H1 (cell line): Measurements from ENCODE around the gene RAD54L. TPM values are rescaled to one million over a fixed set of nuclear protein-coding genes. Genes with fewer than 3 reads are reported as not detected.

ENCODE experiments used
- CTCF ChIA-PET: fragments of 300-600 bp; sonication (Branson Sonifier 250); formaldehyde crosslinking; loops from one replicate; lab custom pipeline; 2021; ENCODE audit not compliant: partially characterized antibody; lab: Charles Lee
- POLR2A ChIA-PET: fragments of 300-600 bp; sonication (Branson Sonifier 250); formaldehyde crosslinking; loops from one replicate; lab custom pipeline; 2021; ENCODE audit warnings: inconsistent platforms; ENCODE audit not compliant: partially characterized antibody; lab: Charles Lee
- DNase-seq, 2 experiments: peaks; one replicate each; pipeline versions ENCODE4 v3.0.0 to v3.0.0-alpha.2; 2010 to 2022; ENCODE audit warnings: low spot score in 2 of 2, low read depth in 1 of 2, mixed read lengths in 1 of 2
- FAIRE-seq: peaks from 2 replicates; lab custom pipeline; 2011; peaks lifted over from hg19 to GRCh38; lab: Jason Lieb, UNC
- H2AFZ ChIP-seq: 2 replicates; pipeline ENCODE4 v1.8.1; 2012; ENCODE audit warnings: low read length, inconsistent platforms
- H2AK5ac ChIP-seq: 2 replicates; pipeline ENCODE4 v1.6.1; 2013; ENCODE audit warnings: low read depth, low read length
- H2BK120ac ChIP-seq: replicated peaks from 2 replicates; pipeline ENCODE3; 2013; ENCODE audit warnings: low read depth, low read length, inconsistent platforms
- H2BK12ac ChIP-seq: 2 replicates; pipeline ENCODE4 v1.6.1; 2013; ENCODE audit warnings: low read depth, low read length
- H2BK15ac ChIP-seq: 2 replicates; pipeline ENCODE4 v1.6.1; 2013; ENCODE audit warnings: low read length
- H2BK20ac ChIP-seq: 2 replicates; pipeline ENCODE4 v1.6.1; 2013; ENCODE audit warnings: low read length
- H2BK5ac ChIP-seq: 2 replicates; pipeline ENCODE4 v1.6.1; 2013; ENCODE audit warnings: low read depth, low read length
- H3K14ac ChIP-seq: 2 replicates; pipeline ENCODE4 v1.6.1; 2013; ENCODE audit warnings: inconsistent platforms; ENCODE audit not compliant: insufficient read length
- H3K18ac ChIP-seq: 2 replicates; pipeline ENCODE4 v1.6.1; 2013; ENCODE audit warnings: low read length; ENCODE audit errors: extremely low read depth
- H3K23ac ChIP-seq: 2 replicates; pipeline ENCODE4 v1.6.1; 2013; ENCODE audit warnings: inconsistent platforms; ENCODE audit not compliant: insufficient read length
- H3K23me2 ChIP-seq: 2 replicates; pipeline ENCODE4 v1.6.1; 2013; ENCODE audit warnings: low read depth, low read length
- H3K27ac ChIP-seq: 2 replicates; pipeline ENCODE4 v1.6.1; 2011; ENCODE audit warnings: low read depth, low read length, inconsistent platforms
- H3K27me3 ChIP-seq, 4 experiments: replicated peaks in 1 of 4; 1 replicate in 1 of 4; 2 replicates in 3 of 4; pipeline versions ENCODE4 v1.6.1 to v1.8.1; 2011 to 2013; ENCODE audit warnings: low read length in 3 of 4, mild to moderate bottlenecking in 3 of 4, inconsistent platforms in 2 of 4, mixed read lengths in 2 of 4, moderate library complexity in 1 of 4; ENCODE audit not compliant: control insufficient read depth in 3 of 4, insufficient read depth in 3 of 4; ENCODE audit errors: extremely low read depth in 1 of 4
- H3K36me3 ChIP-seq, 4 experiments: 2 replicates each; pipeline versions ENCODE4 v1.6.1 to v1.8.1; 2011 to 2013; ENCODE audit warnings: mild to moderate bottlenecking in 4 of 4, low read length in 3 of 4, moderate library complexity in 2 of 4, control low read depth in 1 of 4, inconsistent platforms in 1 of 4; ENCODE audit not compliant: insufficient read depth in 4 of 4, control insufficient read depth in 2 of 4
- H3K4ac ChIP-seq: replicated peaks from 2 replicates; pipeline ENCODE3; 2013; ENCODE audit warnings: low read length, low read depth, mixed read lengths, inconsistent platforms; ENCODE audit not compliant: insufficient read length
- H3K4me1 ChIP-seq, 4 experiments: replicated peaks in 1 of 4; 1 replicate in 1 of 4; 2 replicates in 3 of 4; pipeline versions ENCODE4 v1.6.1 to v1.8.1; 2011 to 2013; ENCODE audit warnings: low read length in 3 of 4, inconsistent platforms in 2 of 4, mixed read lengths in 1 of 4; ENCODE audit not compliant: insufficient read depth in 4 of 4, control insufficient read depth in 3 of 4
- H3K4me2 ChIP-seq, 2 experiments: 2 replicates each; pipeline versions ENCODE4 v1.6.1 to v1.8.1; 2011 to 2013; ENCODE audit warnings: low read depth in 2 of 2, low read length in 2 of 2, control low read depth in 1 of 2, inconsistent platforms in 1 of 2, mild to moderate bottlenecking in 1 of 2; ENCODE audit not compliant: insufficient read depth in 1 of 2
- H3K4me3 ChIP-seq, 4 experiments: fragments of 200-600, 300-600 bp in 1 of 4; sonication (generic), shearing (Covaris generic), sonication (Bioruptor Twin) in 1 of 4; 2 replicates each; pipeline versions ENCODE4 v1.5.1 to v1.8.1; 2011 to 2016; ENCODE audit warnings: low read length in 4 of 4, low read depth in 3 of 4, control low read depth in 2 of 4, inconsistent platforms in 2 of 4, mild to moderate bottlenecking in 2 of 4, mixed read lengths in 1 of 4, moderate library complexity in 1 of 4; ENCODE audit not compliant: insufficient read depth in 2 of 4; ENCODE audit errors: extremely low read depth in 1 of 4
- H3K56ac ChIP-seq: replicated peaks from 2 replicates; pipeline ENCODE3; 2013; ENCODE audit warnings: low read depth, mild to moderate bottlenecking, mixed read lengths, low read length, inconsistent platforms; ENCODE audit not compliant: insufficient read length
- H3K79me1 ChIP-seq: 2 replicates; pipeline ENCODE4 v1.6.1; 2013; ENCODE audit warnings: low read depth, low read length, control low read depth
- H3K79me2 ChIP-seq, 2 experiments: 2 replicates each; pipeline versions ENCODE4 v1.6.1 to v1.8.1; 2012 to 2013; ENCODE audit warnings: low read length in 2 of 2, mild to moderate bottlenecking in 2 of 2, inconsistent platforms in 1 of 2; ENCODE audit not compliant: insufficient read depth in 2 of 2, control insufficient read depth in 1 of 2
- H3K9ac ChIP-seq, 4 experiments: replicated peaks in 1 of 4; 1 replicate in 1 of 4; 2 replicates in 3 of 4; pipeline versions ENCODE4 v1.6.1 to v1.8.1; 2011 to 2013; ENCODE audit warnings: low read depth in 3 of 4, low read length in 3 of 4, control low read depth in 2 of 4, mild to moderate bottlenecking in 2 of 4, moderate library complexity in 2 of 4, inconsistent platforms in 1 of 4; ENCODE audit errors: extremely low read depth in 1 of 4
- H3K9me3 ChIP-seq, 2 experiments: 2 replicates each; pipeline versions ENCODE4 v1.6.1 to v1.8.1; 2012 to 2013; ENCODE audit warnings: mild to moderate bottlenecking in 2 of 2, moderate library complexity in 2 of 2, control low read depth in 1 of 2, inconsistent platforms in 1 of 2, low read depth in 1 of 2, low read length in 1 of 2, mixed read lengths in 1 of 2; ENCODE audit not compliant: insufficient read depth in 2 of 2
- H4K20me1 ChIP-seq, 2 experiments: replicated peaks in 1 of 2; 2 replicates each; pipeline versions ENCODE3 to v1.8.1; 2011 to 2013; ENCODE audit warnings: inconsistent platforms in 2 of 2, low read length in 2 of 2, mild to moderate bottlenecking in 1 of 2; ENCODE audit not compliant: insufficient read depth in 2 of 2, control insufficient read depth in 1 of 2
- H4K5ac ChIP-seq: 2 replicates; pipeline ENCODE4 v1.6.1; 2013; ENCODE audit warnings: low read length, low read depth, mixed read lengths, inconsistent platforms; ENCODE audit not compliant: insufficient read length
- H4K8ac ChIP-seq: 2 replicates; pipeline ENCODE4 v1.8.0; 2013; ENCODE audit warnings: mild to moderate bottlenecking, moderate library complexity, low read length, inconsistent platforms; ENCODE audit not compliant: insufficient read depth; ENCODE audit errors: extremely low read depth
- H4K91ac ChIP-seq: replicated peaks from 2 replicates; pipeline ENCODE3; 2013; ENCODE audit warnings: low read length, mixed read lengths, inconsistent platforms; ENCODE audit not compliant: insufficient read length
- CHD1 ChIP-seq: IDR thresholded peaks from 2 replicates; pipeline ENCODE4 v1.6.1; 2012; ENCODE audit warnings: low read depth, low read length, improper control_type of control experiment
- CTCF ChIP-seq, 3 experiments: IDR thresholded peaks; 1 replicate in 2 of 3; 2 replicates in 1 of 3; pipeline versions ENCODE4 v1.5.1 to v1.6.1; 2011; ENCODE audit warnings: low read length in 3 of 3, mild to moderate bottlenecking in 3 of 3, inconsistent platforms in 2 of 3, low read depth in 1 of 3, moderate library complexity in 1 of 3; ENCODE audit not compliant: insufficient read depth in 1 of 3; ENCODE audit errors: control extremely low read depth in 1 of 3
- NRF1 ChIP-seq: IDR thresholded peaks from 2 replicates; pipeline ENCODE4 v1.6.1; 2011; ENCODE audit warnings: mild to moderate bottlenecking, low read depth, low read length, improper control_type of control experiment
- RAD21 ChIP-seq, 2 experiments: IDR thresholded peaks in 1 of 2; conservative IDR thresholded peaks in 1 of 2; 2 replicates each; pipeline ENCODE4 v1.6.1; 2011; ENCODE audit warnings: low read depth in 2 of 2, low read length in 2 of 2, improper control_type of control experiment in 1 of 2, inconsistent platforms in 1 of 2, mild to moderate bottlenecking in 1 of 2, moderate library complexity in 1 of 2
- SAP30 ChIP-seq: fragments of 300-600 bp; sonication (generic); IDR thresholded peaks from 2 replicates; pipeline ENCODE4 v1.7.1; 2012; ENCODE audit warnings: low read length, moderate library complexity, mild to moderate bottlenecking, inconsistent platforms; ENCODE audit not compliant: insufficient read depth, insufficient replicate concordance
- SIX5 ChIP-seq: IDR thresholded peaks from 2 replicates; pipeline ENCODE4 v1.6.1; 2011; ENCODE audit warnings: mild to moderate bottlenecking, low read depth, low read length
- SP4 ChIP-seq: IDR thresholded peaks from 2 replicates; pipeline ENCODE4 v1.6.1; 2012; ENCODE audit warnings: low read length, inconsistent platforms
- WGBS, 2 experiments: shearing (Covaris generic) in 1 of 2; methylation state at CpG; one replicate each; pipeline versions ENCODE4 v1.1.6 to v1.1.7; 2013 to 2015; ENCODE audit warnings: low lambda C conversion rate in 2 of 2, mixed read lengths in 2 of 2, inconsistent platforms in 1 of 2, low coverage in 1 of 2, missing lambda C conversion rate in 1 of 2; ENCODE audit not compliant: insufficient replicate concordance in 2 of 2, insufficient coverage in 1 of 2, insufficient read length in 1 of 2; ENCODE audit errors: extremely low coverage in 1 of 2, missing lambda C conversion rate in 1 of 2; 5-methylcytosine and 5-hydroxymethylcytosine counted together
- polyA plus RNA-seq, 7 experiments: library from polyadenylated mRNA; depleted of rRNA in 3 of 7; stranded (reverse) in 5 of 7; unstranded in 2 of 7; fragments of >200 nt in 5 of 7; fragments of 200-250 nt in 2 of 7; gene quantifications; 1 replicate in 5 of 7; 2 replicates in 1 of 7; 4 replicates in 1 of 7; pipeline versions ENCODE4 v1.2.1 to v1.2.3, GENCODE V29; 2011 to 2013; ENCODE audit warnings: missing spikeins in 2 of 7, mixed read lengths in 2 of 7
- total RNA-seq: library from RNA; stranded (reverse); fragmentation: NEBNext Ultra II Directional; extraction: Animal tissue kit (Norgen Biotek cat#: 25700); gene quantifications from 2 replicates; pipeline ENCODE4 v1.2.1, GENCODE V29; 2021

The RAD54L gene
- total and polyA plus RNA-seq, 2 of the 8 experiments (the other 6 are each of a cell fraction or from before 2014, with no cell fraction given): 43.5 to 50.3 TPM

- no peak overlapping the region for H3K27ac ChIP-seq
- H3K14ac ChIP-seq: no peak overlapping the region
- CTCF ChIA-PET: interaction anchor here (0.7 to 1.4 kb wide), 5 partner anchors 9 to 39 kb away, joined by 3 to 4 read pairs (median 3); no protein-coding TSS in a partner anchor
- H2BK15ac ChIP-seq: 0 out of 2 replicates have a peak overlapping the region, but pooled peaks have one; percentile 61
- H3K18ac ChIP-seq: no peak overlapping the region
- POLR2A ChIA-PET: interaction anchor here (0.8 to 2.4 kb wide), 6 partner anchors 8 to 22 kb away, joined by 3 to 6 read pairs (median 4); partner anchors contain the start of genes LURAP1 and POMGNT1
- no peak overlapping the region for H3K4ac ChIP-seq
- no peaks in the 10 kb centered on the region for H3K27me3 ChIP-seq
- TF ChIP-seq RAD21 (IDR thresholded peaks at IDR 0.05 in 1 of 2, conservative IDR thresholded peaks at IDR 0.05 in 1 of 2; ENCODE audit: low read depth in 2 of 2, low read length in 2 of 2) (no peak), SAP30 (no peak), SIX5 (no peak), SP4 (no peak), CTCF (IDR thresholded peaks at IDR 0.05; ENCODE audit: control extremely low read depth in 1 of 3, insufficient read depth in 1 of 3, low read depth in 1 of 3, low read length in 3 of 3) (no peak), NRF1 (no peak), CHD1 (no peak)
- TF ChIP-seq, all 59 proteins: peak for 0
- H2BK20ac ChIP-seq: no peak overlapping the region
- FAIRE-seq: no peak
- no peak overlapping the region for H4K91ac ChIP-seq
- no peak overlapping the region for H3K4me3 ChIP-seq
- H3K23ac ChIP-seq: no peak overlapping the region
- H2AK5ac ChIP-seq: no peak overlapping the region
- no peaks in the 10 kb centered on the region for H3K36me3 ChIP-seq
- no peak overlapping the region for H4K5ac ChIP-seq
- H2BK120ac ChIP-seq: no peak overlapping the region
- H4K20me1 ChIP-seq: no peaks in the 10 kb centered on the region
- H3K79me2 ChIP-seq: no peaks in the 10 kb centered on the region
- WGBS, 2 experiments: 94% methylated on average over 18 of the region's 18 CpGs; no CpG with 5 or more reads in 1 of the 2 experiments
- H3K4me1 ChIP-seq: peaks cover 3 to 11% (median 7%) of the 10 kb centered on the region in 4 experiments; a peak in 6 of 7 replicates
- no peak overlapping the region for H3K56ac ChIP-seq
- no peaks in the 10 kb centered on the region for H3K9me3 ChIP-seq
- H3K79me1 ChIP-seq: no peaks in the 10 kb centered on the region
- no peak overlapping the region for H2AFZ ChIP-seq
- no peak overlapping the region for H2BK5ac ChIP-seq
- H3K23me2 ChIP-seq: no peaks in the 10 kb centered on the region
- no peak overlapping the region for H4K8ac ChIP-seq
- H3K9ac ChIP-seq: no peak overlapping the region
- no peak overlapping the region for H2BK12ac ChIP-seq
- H3K4me2 ChIP-seq: no peak overlapping the region
- DNase-seq: no peak
Measured at GRCh38 chr1:46219551-46220520, 27.7 kb upstream of the RAD54L start.
